Measurements from ENCODE around the gene OTUB2.

The OTUB2 gene

DNA sequence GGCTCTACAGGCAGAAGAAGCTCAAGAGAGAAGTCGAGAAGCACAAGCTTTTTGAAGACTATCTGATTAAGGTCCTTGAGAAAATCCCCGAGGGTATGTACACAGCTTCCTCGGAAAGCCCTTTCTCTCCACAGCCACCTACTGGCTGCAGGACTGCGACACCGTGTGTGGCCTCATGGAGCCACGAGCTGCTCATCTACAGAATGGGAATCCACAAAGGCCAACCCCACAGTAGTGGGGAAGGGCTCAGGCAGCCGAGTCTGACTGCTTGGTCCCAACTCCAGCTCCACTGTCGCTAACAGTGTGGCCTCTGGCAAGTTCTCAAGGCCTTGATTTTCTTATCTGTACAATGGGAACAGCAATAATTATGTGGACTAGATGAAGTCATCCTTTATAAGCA is 26.6 kb upstream of the OTUB2 start:
- Histone ChIP-seq H3K36me3 (ENCODE audit: control insufficient read depth, insufficient read depth, low read length) (no peaks in the 10 kb centered on the region), H3K4me3 (ENCODE audit: low read depth, low read length) (no peak overlapping the region), H3K9me3 (ENCODE audit: control insufficient read depth, low read length) (no peaks in the 10 kb centered on the region), H3K27me3 (ENCODE audit: control insufficient read depth, insufficient read depth, low read length) (peaks cover 3% of the 10 kb centered on the region), H3K9ac (no peak overlapping the region), H3K27ac (no peak overlapping the region), H3K4me1 (no peaks in the 10 kb centered on the region), H2AFZ (no peak overlapping the region), H3K4me2 (ENCODE audit: low read length) (no peak overlapping the region), H3K79me2 (no peaks in the 10 kb centered on the region)
- TF ChIP-seq, protein P1, sequence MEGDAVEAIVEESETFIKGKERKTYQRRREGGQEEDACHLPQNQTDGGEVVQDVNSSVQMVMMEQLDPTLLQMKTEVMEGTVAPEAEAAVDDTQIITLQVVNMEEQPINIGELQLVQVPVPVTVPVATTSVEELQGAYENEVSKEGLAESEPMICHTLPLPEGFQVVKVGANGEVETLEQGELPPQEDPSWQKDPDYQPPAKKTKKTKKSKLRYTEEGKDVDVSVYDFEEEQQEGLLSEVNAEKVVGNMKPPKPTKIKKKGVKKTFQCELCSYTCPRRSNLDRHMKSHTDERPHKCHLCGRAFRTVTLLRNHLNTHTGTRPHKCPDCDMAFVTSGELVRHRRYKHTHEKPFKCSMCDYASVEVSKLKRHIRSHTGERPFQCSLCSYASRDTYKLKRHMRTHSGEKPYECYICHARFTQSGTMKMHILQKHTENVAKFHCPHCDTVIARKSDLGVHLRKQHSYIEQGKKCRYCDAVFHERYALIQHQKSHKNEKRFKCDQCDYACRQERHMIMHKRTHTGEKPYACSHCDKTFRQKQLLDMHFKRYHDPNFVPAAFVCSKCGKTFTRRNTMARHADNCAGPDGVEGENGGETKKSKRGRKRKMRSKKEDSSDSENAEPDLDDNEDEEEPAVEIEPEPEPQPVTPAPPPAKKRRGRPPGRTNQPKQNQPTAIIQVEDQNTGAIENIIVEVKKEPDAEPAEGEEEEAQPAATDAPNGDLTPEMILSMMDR (IDR thresholded peaks at IDR 0.05), result no peak

DNA sequence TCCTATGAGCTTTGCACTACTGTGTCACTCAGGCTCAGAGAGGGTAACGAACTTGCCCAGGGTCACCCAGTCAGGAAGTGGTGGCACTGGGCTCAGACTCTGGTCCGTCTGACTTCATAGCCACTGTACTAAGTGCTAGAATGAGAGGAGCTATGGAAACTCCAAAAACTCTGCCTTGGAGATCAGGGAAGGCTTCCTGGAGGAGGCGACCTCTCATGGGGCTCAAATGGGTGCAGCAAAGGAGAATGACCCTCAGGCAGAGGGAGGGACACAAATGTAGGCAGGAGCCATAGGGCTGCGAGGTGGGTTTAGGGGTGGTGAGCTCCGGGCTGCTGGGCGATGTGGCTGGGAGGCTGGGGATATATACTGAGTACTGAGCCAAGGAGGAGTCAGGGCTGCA is 25.9 kb upstream of the OTUB2 start:
- no peak overlapping the region for H3K4me3 ChIP-seq (ENCODE audit: low read depth, low read length)
- no peak overlapping the region for H3K9ac ChIP-seq
- no peak overlapping the region for H3K4me2 ChIP-seq (ENCODE audit: low read length)
- H2AFZ ChIP-seq, result no peak overlapping the region
- TF ChIP-seq, protein P1 (IDR thresholded peaks at IDR 0.05), result no peak
- peaks cover 3% of the 10 kb centered on the region for H3K27me3 ChIP-seq (ENCODE audit: control insufficient read depth, insufficient read depth, low read length)
- no peaks in the 10 kb centered on the region for H3K36me3 ChIP-seq (ENCODE audit: control insufficient read depth, insufficient read depth, low read length)
- H3K9me3 ChIP-seq (ENCODE audit: control insufficient read depth, low read length), result no peaks in the 10 kb centered on the region
- no peaks in the 10 kb centered on the region for H3K79me2 ChIP-seq
- H3K4me1 ChIP-seq, result no peaks in the 10 kb centered on the region
- H3K27ac ChIP-seq, result no peak overlapping the region

DNA sequence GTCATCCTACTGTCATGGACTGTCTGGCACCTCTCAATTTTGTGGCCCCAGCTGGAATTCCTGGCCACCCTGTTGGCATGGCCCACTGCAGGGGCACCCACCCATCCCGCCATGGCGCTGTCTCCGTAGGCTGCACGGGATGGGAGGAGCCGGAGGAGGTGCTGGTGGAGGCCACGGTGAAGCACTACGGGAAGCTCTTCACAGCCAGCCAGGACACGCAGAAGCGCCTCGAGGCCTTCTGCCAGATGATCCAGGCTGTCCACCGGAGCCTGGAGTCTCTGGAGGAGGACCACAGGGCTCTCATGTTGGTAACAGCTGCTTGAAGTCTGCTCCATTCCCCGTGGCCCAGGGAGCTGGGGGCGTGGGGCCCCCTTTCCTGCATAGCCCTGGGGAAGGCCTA is 25.1 kb upstream of the OTUB2 start:
- Histone ChIP-seq H3K27me3 (ENCODE audit: control insufficient read depth, insufficient read depth, low read length) (peaks cover 3% of the 10 kb centered on the region), H3K27ac (no peak overlapping the region), H3K4me1 (no peaks in the 10 kb centered on the region), H3K4me2 (ENCODE audit: low read length) (no peak overlapping the region), H2AFZ (no peak overlapping the region), H3K79me2 (no peaks in the 10 kb centered on the region), H3K9me3 (ENCODE audit: control insufficient read depth, low read length) (no peaks in the 10 kb centered on the region), H3K9ac (no peak overlapping the region), H3K36me3 (ENCODE audit: control insufficient read depth, insufficient read depth, low read length) (no peaks in the 10 kb centered on the region), H3K4me3 (ENCODE audit: low read depth, low read length) (no peak overlapping the region)
- TF ChIP-seq, protein P1 (IDR thresholded peaks at IDR 0.05), result no peak

DNA sequence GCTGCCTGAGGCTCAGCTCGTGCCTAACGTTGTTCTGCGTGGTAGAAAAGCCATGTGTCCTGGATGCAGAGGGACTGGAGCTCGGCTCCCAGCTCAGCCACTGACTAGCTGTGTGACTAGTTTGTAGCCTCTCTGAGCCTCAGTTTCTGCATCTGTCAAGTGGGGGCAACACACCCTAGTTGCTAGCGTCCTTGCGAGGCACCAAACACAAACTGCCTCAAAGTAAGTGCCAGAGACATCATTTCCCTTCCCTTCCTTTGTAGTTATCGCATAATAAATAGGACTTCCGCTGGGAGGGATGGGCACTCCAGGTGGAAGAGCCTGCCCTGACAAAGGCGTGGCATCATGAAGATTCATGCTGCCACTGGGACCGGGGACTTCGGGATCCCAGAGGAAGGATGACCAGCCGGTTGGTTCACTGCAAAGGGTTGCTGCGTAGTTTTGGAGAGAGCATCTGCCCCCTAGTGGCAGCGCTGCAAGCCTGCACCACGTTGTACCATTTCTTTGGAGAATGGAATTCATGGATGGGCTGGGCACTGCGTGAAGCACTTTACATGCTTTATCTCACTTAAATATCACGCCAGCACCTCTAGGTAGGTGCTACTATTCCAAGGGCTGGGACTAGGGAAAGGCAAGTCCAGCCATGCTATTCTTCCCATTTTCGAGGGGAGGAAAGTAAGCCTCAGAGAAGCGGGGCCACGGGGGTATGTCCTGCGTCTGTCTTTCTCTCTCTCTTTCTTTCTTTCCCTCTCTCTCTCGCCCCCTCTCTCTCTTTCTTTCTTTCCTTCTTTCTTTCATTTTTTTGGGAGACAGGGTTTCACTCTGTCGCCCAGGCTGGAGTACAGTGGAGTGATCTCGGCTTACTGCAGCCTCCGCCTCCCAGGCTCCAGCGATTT is 24.4 kb upstream of the OTUB2 start:
- no peaks in the 10 kb centered on the region for H3K9me3 ChIP-seq (ENCODE audit: control insufficient read depth, low read length)
- no peaks in the 10 kb centered on the region for H3K4me1 ChIP-seq
- no peak overlapping the region for H3K4me3 ChIP-seq (ENCODE audit: low read depth, low read length)
- H3K9ac ChIP-seq, result no peak overlapping the region
- peaks cover under 1% of the 10 kb centered on the region for H3K27me3 ChIP-seq (ENCODE audit: control insufficient read depth, insufficient read depth, low read length)
- no peaks in the 10 kb centered on the region for H3K79me2 ChIP-seq
- no peak overlapping the region for H2AFZ ChIP-seq
- no peak overlapping the region for H3K27ac ChIP-seq
- H3K4me2 ChIP-seq (ENCODE audit: low read length), result no peak overlapping the region
- H3K36me3 ChIP-seq (ENCODE audit: control insufficient read depth, insufficient read depth, low read length), result no peaks in the 10 kb centered on the region
- TF ChIP-seq, protein P1 (IDR thresholded peaks at IDR 0.05), result peak; percentile 98

DNA sequence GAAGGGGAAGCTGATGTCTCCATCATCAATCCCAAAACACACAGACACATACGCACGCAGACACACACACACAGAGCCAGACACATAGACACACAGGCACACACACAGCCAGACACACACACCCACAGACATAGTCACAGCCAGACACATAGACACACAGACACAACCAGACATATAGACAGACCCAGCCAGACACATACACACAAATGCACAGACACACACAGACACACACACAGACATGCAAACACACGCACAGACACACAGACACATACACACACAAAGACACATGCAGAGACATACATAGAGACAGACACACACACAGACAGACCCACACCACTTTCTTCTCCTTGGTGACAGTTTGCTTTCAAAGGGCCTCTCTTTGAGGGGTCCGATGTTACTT is 22.7 kb upstream of the OTUB2 start:
- no peak overlapping the region for H3K4me3 ChIP-seq (ENCODE audit: low read depth, low read length)
- no peak overlapping the region for H3K27ac ChIP-seq
- no peaks in the 10 kb centered on the region for H3K4me1 ChIP-seq
- no peaks in the 10 kb centered on the region for H3K27me3 ChIP-seq (ENCODE audit: control insufficient read depth, insufficient read depth, low read length)
- H2AFZ ChIP-seq, result no peak overlapping the region
- H3K36me3 ChIP-seq (ENCODE audit: control insufficient read depth, insufficient read depth, low read length), result no peaks in the 10 kb centered on the region
- H3K9me3 ChIP-seq (ENCODE audit: control insufficient read depth, low read length), result no peaks in the 10 kb centered on the region
- no peak overlapping the region for H3K9ac ChIP-seq
- no peaks in the 10 kb centered on the region for H3K79me2 ChIP-seq
- TF ChIP-seq, protein P1 (IDR thresholded peaks at IDR 0.05), result no peak
- H3K4me2 ChIP-seq (ENCODE audit: low read length), result no peak overlapping the region

Data from parathyroid adenoma (tissue), 2 donors.